Measurements from ENCODE around the gene CYP46A1.

Gene CYP46A1

DNA sequence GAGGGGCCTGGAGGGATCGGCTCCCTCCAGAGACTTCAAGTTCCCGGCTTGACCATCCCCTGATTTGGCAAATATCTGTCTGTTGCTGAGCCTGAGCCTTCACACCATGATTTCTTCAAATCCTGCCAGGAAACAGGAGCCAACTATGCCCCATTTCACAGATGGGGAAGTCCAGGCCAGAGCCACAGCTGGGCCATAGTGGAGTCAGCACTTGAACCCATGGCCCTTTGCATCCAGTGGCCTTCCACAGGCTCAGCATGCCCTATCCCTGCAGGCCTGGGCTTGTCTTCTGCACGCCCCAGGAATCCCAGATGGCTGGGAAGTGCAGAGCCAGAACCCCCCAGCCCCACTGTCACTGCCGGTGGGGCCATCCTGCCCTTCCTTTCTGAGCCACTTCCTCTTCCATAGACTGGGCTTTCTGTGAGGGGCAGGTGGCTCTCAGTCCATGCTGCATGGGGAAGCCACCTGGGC is 44.9 kb downstream of the CYP46A1 start:
- no peak for DNase-seq (ENCODE audit: low read depth in 3 of 3)

DNA sequence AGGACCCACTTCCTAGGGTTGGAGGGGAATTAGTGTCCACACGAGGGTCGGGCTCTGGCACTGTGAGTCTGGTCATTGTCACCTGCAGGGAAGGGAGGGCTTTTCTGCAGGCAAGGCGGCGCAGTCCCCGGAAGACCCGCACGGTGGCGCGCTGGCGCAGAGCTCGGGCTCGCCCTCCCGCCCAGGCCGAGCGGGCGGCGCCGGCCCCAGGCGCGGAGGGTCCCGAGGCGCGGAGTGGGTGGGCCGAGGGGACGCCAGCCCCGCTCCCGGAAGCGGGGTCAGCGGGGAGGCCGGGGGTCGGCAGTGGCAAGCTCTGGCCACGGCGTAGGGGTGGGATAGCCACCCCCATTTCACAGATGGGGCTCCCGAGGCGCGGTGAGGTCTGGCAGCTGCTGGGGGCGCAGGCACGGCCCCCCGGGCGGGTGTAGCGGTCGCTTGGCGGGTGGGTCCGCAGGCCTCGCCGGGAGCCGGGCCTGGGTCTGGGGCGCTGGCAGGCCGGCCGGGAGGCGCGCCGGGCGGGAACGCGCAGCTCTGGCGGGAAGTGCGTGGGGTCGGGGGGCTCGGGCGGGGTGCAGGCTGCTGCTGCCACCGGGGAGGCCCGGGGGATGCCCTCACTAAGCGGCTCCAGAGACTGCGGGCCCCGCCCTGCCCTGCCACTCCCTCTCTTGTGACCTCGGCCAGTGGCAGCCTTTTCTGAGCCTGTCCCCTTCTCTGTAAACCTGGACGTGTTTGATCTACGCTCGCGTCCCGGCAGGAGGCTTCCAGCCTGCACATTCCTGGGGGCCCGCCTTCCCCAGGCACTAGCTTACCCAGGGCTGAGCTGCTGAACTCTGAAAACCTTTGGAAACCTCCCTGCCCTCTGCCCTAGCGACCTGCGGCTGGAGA is 46.1 kb downstream of the CYP46A1 start:
- DNase-seq (ENCODE audit: low read depth in 3 of 3): peak; percentile 26 to 74 (median 59)

- no peak for DNase-seq (ENCODE audit: low read depth in 3 of 3)
Measured at GRCh38 chr14:99730876-99731546, 46.9 kb downstream of the CYP46A1 start.

DNA sequence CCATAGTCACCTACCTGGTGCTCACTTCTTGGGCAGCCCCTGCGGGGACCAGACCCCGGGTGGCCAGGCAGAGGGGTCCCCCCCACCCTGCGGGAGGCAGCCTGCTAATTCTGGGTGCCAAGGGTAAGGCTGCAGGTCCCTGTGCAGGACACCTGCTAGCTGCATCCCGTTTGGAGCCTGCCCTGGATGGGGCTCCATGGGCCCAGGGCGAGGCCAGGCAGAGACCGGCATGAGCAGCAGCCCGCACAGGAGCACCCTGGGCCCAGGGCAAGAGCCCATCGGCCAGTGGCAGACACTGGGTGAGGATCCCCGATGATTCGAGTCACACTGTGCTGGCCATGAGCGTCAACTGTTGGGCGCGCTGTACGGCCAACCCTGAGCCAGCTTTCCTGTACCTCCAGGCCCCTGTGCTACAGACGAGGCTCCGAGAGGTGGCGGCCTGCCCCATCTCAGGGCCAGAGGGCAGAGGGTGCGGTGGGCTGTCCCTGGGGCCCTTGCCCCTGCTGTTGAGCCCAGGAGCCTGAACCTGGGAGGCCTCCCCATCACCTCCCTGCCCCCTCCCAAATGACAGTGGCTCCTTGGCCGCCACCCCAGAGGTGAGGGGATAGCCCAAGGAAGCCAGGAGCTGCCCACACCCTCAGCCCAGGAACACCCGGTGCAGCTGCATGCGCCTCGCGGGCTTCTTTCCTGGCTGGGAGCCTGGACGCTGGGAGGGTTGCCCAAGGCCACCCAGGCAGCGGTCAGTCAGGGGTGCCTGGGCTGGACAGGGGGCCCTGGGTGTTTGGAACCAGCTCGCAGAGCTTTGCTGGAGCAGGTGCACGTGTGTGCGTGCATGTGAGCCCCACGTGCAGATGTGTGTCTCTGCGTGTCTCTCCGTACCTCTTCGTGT is 47.7 kb downstream of the CYP46A1 start:
- DNase-seq (ENCODE audit: low read depth in 3 of 3): no peak

DNA sequence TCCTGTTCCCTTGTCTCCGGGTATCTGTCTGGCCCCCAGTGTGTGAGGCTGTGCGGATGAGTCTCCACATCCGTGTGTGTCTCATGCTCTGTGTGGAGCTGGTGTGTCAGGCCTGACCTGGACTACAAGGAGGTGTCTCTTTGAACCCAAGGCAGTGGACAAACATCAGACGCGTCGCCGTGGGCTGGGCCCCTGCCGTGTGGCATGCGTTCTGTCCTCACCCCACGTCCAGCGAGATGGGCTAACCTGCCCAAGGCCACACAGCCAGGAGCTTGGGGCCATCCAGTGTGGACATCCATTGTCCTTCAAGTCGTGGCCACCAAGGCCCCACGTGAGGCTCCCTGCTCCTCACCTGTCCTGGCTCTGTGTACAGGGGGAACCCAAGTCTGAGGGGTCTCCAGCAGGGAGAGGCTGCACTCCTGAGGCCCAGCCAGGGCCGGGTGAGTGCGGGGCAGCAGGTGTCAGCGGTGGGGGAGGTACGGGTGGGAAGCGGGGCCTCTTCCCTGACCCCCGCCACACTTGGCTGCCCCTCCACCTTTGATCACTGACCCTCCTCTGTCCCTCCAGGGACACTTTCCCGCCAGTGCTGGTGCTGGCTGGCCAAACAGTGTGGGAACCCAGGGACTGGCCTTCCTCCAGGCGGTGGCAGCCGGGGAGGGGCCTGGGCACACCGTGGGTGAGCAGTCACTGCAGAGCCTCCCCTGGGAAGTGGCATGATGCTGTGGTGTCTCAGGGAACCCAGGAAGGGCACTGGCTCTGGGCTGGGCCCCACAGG is 48.5 kb downstream of the CYP46A1 start:
- DNase-seq (ENCODE audit: low read depth in 3 of 3): no peak

GRCh38 chr14:99733211-99733539 is 49.1 kb downstream of the CYP46A1 start:
- no peak for DNase-seq (ENCODE audit: low read depth in 3 of 3)

GRCh38 chr14:99733540-99734405 is 49.7 kb downstream of the CYP46A1 start:
- DNase-seq (ENCODE audit: low read depth in 3 of 3): no peak

DNA sequence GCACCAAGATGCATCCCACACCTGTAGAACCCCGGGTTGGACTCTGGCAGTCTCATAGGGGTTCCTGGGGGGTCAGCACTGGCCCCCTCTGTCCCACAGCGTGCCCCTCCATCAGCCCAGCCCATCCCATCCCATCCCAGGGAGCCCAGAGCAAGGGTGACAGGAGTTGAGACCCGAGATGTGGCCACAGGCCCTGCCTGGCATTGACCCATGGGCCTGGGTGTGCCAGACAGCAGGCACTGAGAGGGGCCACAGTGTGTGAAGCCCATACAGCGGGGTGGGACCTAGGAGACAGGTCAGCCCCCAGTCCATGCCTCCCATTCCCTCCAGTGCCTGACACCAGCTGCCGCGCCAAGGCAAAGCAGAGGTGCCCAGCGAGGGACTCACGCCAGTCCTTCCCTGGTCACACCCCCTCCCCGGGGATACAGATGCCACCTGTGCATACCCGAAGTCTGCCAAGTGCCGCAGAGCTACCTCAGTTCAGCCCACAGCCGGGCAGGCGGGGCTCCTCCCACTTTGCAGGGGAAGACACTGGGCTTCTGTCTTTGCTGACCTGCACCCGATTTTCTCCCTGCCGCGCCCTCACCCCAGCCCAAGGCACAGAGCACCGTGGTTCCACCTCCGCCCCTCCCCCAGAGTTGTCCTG is 50.4 kb downstream of the CYP46A1 start:
- no peak for DNase-seq (ENCODE audit: low read depth in 3 of 3)

GRCh38 chr14:99735189-99736135 is 51.4 kb downstream of the CYP46A1 start:
- DNase-seq (ENCODE audit: low read depth in 3 of 3): no peak

- DNase-seq (ENCODE audit: low read depth in 3 of 3): no peak
Measured at GRCh38 chr14:99736603-99737371, 52.7 kb downstream of the CYP46A1 start.

DNA sequence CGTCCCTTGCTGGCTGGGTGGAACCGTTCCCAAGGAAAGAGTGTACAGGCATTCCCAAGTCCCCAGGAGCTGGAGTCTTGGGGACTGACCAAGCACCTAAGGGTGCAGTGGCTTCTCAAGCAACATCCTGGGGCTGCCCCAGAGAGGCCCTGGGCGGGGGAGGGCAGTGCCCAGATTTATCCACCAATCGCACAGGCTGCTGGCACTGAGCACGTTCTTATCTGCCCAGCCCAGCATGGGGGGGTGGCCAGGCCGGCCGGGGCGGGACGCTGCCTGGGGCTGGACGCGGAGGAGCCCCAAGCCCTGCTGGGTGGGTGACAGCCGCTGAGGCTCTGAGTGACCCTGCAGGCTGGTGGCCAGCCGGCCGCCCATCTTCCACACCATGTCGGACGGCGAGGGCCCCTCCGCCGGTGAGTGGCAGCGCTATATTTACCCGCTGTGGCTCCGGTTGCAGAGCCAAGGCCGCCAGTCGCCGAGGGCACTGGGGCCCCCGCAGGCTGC is 53.4 kb downstream of the CYP46A1 start:
- DNase-seq (ENCODE audit: low read depth in 3 of 3): no peak

- no peak for DNase-seq (ENCODE audit: low read depth in 3 of 3)
Measured at GRCh38 chr14:99737956-99738667, 54.0 kb downstream of the CYP46A1 start.

DNA sequence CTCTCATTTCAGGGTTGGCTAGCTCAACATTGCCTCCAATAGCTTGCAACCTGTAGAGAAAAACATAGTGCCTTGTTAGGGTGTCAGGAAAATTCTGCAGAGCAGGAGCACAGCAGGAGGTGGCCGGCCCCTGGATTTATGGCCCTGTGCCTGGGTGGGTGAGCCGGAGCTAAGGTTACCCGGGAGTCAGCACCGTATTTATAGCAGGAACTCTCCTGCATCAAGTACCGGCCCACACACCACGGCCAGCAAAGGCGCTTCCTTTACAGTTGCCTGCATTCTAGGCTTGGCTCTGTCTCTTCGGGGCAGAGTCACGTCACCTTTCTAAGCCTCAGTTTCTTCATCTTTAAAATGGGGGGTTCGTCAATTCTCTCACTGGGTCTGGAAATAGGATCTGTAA is 56.3 kb downstream of the CYP46A1 start:
- DNase-seq (ENCODE audit: low read depth in 3 of 3): no peak

DNA sequence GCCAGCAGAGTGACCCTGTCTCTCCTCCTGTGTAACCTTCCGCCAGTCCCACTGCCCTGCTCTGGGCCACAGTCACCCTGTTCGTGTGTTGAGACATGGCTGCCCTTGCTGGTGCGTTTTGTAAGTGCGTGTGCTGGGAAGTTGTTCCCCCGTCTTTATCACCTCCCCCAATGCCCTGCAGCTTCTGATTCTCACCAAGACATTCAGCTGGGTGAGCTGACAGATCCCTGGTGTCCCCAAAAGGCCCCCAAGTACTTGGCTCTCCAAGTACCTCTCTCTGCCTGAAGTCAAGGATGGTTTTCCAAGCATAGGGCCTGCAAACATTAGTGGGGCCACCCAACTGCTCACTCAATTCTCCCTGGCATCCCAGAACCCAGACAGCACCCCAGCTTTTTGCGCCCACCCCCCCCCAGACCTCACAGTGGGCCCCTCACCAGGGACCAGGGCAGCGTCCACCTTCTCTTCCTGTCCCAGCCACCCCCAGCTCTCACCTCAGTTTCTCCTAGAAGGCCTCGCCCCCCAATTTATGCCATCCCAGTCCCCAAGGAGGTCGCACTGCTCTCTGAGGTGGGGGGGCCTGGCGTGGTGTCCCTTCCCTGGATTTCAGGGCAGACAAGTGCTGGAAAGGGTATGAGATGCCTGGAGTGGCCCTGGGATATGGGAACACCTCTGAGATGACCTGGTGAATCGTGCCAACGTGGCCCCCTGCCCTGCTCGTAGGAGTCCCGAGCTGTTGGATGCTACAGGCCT is 57.3 kb downstream of the CYP46A1 start:
- DNase-seq (ENCODE audit: low read depth in 3 of 3): no peak

DNA sequence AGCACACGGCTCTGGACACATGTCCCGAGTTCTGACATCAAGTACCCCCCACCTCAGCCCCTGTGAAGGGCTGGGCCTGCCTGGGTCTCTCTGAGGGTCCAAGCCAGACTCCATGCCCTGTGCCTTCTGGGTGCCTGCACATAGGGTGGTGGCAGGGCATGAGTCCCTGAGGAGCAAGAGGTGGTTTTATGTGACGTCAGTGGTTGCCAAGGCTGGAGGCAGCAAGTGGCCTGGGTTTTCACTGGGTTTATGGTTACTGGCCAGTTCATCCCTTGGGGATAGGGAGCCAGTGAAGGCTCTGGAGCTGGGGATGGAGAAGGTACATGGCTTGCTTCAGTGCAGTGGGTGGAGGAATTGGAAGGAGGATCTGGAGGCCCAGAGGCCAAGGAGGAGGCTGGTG is 58.0 kb downstream of the CYP46A1 start:
- DNase-seq (ENCODE audit: low read depth in 3 of 3): no peak
